Measurements from ENCODE around the gene CLSTN2.

The CLSTN2 gene

DNA sequence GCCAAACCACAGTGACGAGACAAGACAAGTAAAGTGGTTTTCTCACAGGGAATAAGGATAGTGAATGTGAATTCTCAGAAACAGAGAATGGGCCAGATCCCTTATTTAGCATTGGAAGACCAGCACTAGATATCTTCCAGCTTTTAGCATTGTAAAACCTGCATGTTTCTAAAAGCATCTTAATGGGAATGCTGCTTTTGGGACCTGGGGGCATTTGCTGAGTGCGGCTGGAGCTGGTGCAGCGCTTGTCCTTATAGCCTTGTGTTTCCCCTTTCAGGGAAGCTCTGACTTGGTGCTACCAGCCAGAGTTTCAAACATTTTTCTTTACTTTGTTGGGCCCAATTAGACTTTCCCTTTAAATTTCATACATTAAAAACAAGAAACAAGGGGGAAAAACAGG is 52.9 kb downstream of the CLSTN2 start:
- TF ChIP-seq, protein P1, sequence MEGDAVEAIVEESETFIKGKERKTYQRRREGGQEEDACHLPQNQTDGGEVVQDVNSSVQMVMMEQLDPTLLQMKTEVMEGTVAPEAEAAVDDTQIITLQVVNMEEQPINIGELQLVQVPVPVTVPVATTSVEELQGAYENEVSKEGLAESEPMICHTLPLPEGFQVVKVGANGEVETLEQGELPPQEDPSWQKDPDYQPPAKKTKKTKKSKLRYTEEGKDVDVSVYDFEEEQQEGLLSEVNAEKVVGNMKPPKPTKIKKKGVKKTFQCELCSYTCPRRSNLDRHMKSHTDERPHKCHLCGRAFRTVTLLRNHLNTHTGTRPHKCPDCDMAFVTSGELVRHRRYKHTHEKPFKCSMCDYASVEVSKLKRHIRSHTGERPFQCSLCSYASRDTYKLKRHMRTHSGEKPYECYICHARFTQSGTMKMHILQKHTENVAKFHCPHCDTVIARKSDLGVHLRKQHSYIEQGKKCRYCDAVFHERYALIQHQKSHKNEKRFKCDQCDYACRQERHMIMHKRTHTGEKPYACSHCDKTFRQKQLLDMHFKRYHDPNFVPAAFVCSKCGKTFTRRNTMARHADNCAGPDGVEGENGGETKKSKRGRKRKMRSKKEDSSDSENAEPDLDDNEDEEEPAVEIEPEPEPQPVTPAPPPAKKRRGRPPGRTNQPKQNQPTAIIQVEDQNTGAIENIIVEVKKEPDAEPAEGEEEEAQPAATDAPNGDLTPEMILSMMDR (IDR thresholded peaks at IDR 0.05; ENCODE audit: low read depth, low read length, poor library complexity, severe bottlenecking) = no peak
- no peak for TF ChIP-seq EZH2phosphoT487 (IDR thresholded peaks at IDR 0.05; ENCODE audit: borderline replicate concordance, low read length)
- H3K4me1 ChIP-seq (ENCODE audit: control insufficient read depth, low read length) = no peaks in the 10 kb centered on the region
- no peaks in the 10 kb centered on the region for H3K27me3 ChIP-seq (ENCODE audit: control insufficient read depth, low read length)
- H3K27ac ChIP-seq (ENCODE audit: low read depth, low read length) = no peak overlapping the region
- no peaks in the 10 kb centered on the region for H4K20me1 ChIP-seq (ENCODE audit: control insufficient read depth, insufficient read depth, low read depth, low read length)
- no peaks in the 10 kb centered on the region for H3K9me3 ChIP-seq (ENCODE audit: control insufficient read depth, insufficient read depth, low read length)
- H3K79me2 ChIP-seq (ENCODE audit: control insufficient read depth, low read length) = no peaks in the 10 kb centered on the region
- H3F3A ChIP-seq (ENCODE audit: control insufficient read depth, insufficient read depth) = no peaks in the 10 kb centered on the region
- no peaks in the 10 kb centered on the region for H3K36me3 ChIP-seq (ENCODE audit: control insufficient read depth, low read length)
- H3K4me2 ChIP-seq (ENCODE audit: low read length) = no peak overlapping the region
- H3K9me2 ChIP-seq (replicated peaks; ENCODE audit: control insufficient read depth, low read length) = no peaks in the 10 kb centered on the region
- H3K4me3 ChIP-seq (ENCODE audit: low read length) = no peak overlapping the region

DNA sequence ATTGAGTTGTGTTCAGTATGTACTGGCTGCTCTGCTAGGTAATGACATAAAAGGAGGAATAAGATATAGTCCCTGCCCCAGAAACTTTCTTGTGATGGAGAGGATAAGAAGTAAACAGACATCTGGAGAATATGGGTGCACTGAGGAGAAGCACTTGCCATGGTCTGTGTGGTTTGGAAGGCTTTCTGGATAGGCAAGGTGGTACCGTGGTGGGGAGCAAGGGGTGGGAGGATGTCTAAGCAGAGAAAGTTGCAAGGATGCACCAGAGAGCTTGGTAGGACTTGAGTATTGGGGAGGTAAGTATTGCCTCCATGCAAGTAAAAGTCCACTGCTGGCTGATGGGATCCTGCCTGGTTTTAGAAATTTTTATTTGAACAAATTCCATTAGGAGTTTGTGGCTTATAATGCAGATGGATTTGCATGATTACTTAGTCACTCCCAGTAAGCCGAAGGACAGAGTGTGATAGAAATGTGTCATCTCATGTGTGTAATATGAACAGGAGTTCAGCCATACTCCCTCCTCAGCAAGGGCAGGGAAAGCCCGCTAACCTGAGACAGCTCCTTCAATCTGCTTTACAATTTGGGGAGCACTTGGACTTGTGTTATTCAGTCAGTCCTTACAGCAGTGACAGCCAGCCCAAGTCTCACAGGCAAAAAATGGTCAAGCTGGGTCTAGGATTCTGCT is 53.6 kb downstream of the CLSTN2 start:
- H3K27ac ChIP-seq (ENCODE audit: low read depth, low read length) = no peak overlapping the region
- H4K20me1 ChIP-seq (ENCODE audit: control insufficient read depth, insufficient read depth, low read depth, low read length) = no peaks in the 10 kb centered on the region
- no peaks in the 10 kb centered on the region for H3K79me2 ChIP-seq (ENCODE audit: control insufficient read depth, low read length)
- H3K4me1 ChIP-seq (ENCODE audit: control insufficient read depth, low read length) = no peaks in the 10 kb centered on the region
- H3K9me2 ChIP-seq (replicated peaks; ENCODE audit: control insufficient read depth, low read length) = no peaks in the 10 kb centered on the region
- H3K9me3 ChIP-seq (ENCODE audit: control insufficient read depth, insufficient read depth, low read length) = no peaks in the 10 kb centered on the region
- TF ChIP-seq, protein P1 (IDR thresholded peaks at IDR 0.05; ENCODE audit: low read depth, low read length, poor library complexity, severe bottlenecking) = no peak
- no peak for TF ChIP-seq EZH2phosphoT487 (IDR thresholded peaks at IDR 0.05; ENCODE audit: borderline replicate concordance, low read length)
- no peaks in the 10 kb centered on the region for H3F3A ChIP-seq (ENCODE audit: control insufficient read depth, insufficient read depth)
- no peaks in the 10 kb centered on the region for H3K27me3 ChIP-seq (ENCODE audit: control insufficient read depth, low read length)
- no peak overlapping the region for H3K4me2 ChIP-seq (ENCODE audit: low read length)
- H3K4me3 ChIP-seq (ENCODE audit: low read length) = no peak overlapping the region
- H3K36me3 ChIP-seq (ENCODE audit: control insufficient read depth, low read length) = no peaks in the 10 kb centered on the region

DNA sequence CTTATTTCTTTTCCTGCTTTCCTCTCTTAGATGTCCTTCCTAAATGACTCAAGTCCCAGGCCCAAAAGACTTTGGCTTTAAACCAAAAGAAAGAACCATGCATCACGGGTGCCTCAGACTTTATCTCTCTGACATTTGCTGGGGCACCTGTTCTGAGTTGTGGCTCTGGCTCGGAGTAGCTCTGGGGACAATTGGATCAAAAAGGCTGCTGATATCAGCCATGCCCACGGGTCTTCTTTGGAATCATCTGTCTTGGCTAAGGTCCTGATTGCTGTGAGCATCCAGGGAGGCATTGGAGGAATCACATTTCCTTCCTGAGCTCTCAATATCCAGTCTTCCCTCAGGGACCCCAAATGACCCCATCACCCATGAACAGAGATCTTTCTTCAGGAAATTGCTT is 59.9 kb downstream of the CLSTN2 start:
- Histone ChIP-seq H3K27me3 (ENCODE audit: control insufficient read depth, low read length) (no peaks in the 10 kb centered on the region), H3K9me2 (replicated peaks; ENCODE audit: control insufficient read depth, low read length) (no peaks in the 10 kb centered on the region)
- no peak for TF ChIP-seq EZH2phosphoT487 (IDR thresholded peaks at IDR 0.05; ENCODE audit: borderline replicate concordance, low read length)

DNA sequence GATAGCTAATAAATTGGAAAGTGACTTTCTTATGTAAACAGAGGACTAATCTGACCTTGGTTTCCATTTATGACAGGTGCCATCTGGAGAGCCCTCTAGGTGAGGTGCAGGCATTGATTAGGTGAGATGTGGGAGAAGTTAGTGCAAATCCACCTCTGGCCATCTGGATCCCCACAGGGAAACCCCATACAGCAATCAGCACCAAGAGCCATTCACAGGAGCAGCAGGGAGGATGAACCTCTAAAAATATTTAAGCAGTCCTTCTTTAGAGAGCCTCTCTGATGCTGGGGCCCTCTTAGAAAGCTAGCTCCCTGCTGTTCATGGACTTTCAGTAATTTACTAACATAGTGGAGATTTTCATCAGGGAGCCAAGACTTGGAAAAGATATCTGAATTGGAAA is 69.3 kb downstream of the CLSTN2 start:
- Histone ChIP-seq H3K9me3 (ENCODE audit: control insufficient read depth, insufficient read depth, low read length) (no peaks in the 10 kb centered on the region), H3F3A (ENCODE audit: control insufficient read depth, insufficient read depth) (no peaks in the 10 kb centered on the region), H3K4me3 (ENCODE audit: low read length) (no peak overlapping the region), H3K27ac (ENCODE audit: low read depth, low read length) (no peak overlapping the region), H3K4me1 (ENCODE audit: control insufficient read depth, low read length) (no peaks in the 10 kb centered on the region), H3K79me2 (ENCODE audit: control insufficient read depth, low read length) (no peaks in the 10 kb centered on the region), H3K36me3 (ENCODE audit: control insufficient read depth, low read length) (no peaks in the 10 kb centered on the region), H3K4me2 (ENCODE audit: low read length) (no peak overlapping the region), H3K27me3 (ENCODE audit: control insufficient read depth, low read length) (no peaks in the 10 kb centered on the region), H4K20me1 (ENCODE audit: control insufficient read depth, insufficient read depth, low read depth, low read length) (no peaks in the 10 kb centered on the region), H3K9me2 (replicated peaks; ENCODE audit: control insufficient read depth, low read length) (no peaks in the 10 kb centered on the region)
- TF ChIP-seq EZH2phosphoT487 (IDR thresholded peaks at IDR 0.05; ENCODE audit: borderline replicate concordance, low read length) = no peak
- TF ChIP-seq, protein P1 (IDR thresholded peaks at IDR 0.05; ENCODE audit: low read depth, low read length, poor library complexity, severe bottlenecking) = no peak

More for the DNA sequence above, 59.9 kb downstream of the CLSTN2 start:
- Histone ChIP-seq H4K20me1 (ENCODE audit: control insufficient read depth, insufficient read depth, low read depth, low read length) (no peaks in the 10 kb centered on the region), H3K9me3 (ENCODE audit: control insufficient read depth, insufficient read depth, low read length) (no peaks in the 10 kb centered on the region), H3K27ac (ENCODE audit: low read depth, low read length) (no peak overlapping the region), H3F3A (ENCODE audit: control insufficient read depth, insufficient read depth) (no peaks in the 10 kb centered on the region), H3K36me3 (ENCODE audit: control insufficient read depth, low read length) (no peaks in the 10 kb centered on the region), H3K79me2 (ENCODE audit: control insufficient read depth, low read length) (no peaks in the 10 kb centered on the region), H3K4me1 (ENCODE audit: control insufficient read depth, low read length) (no peaks in the 10 kb centered on the region), H3K4me3 (ENCODE audit: low read length) (no peak overlapping the region), H3K4me2 (ENCODE audit: low read length) (no peak overlapping the region)

All from DOHH2 (cell line).